WTC11 (cell line): Measurements from ENCODE around the gene LRRC17. TPM values are rescaled to one million over a fixed set of nuclear protein-coding genes. Genes with fewer than 3 reads are reported as not detected.

Experiments
- ATAC-seq: fragments of 200-7000 bp; cut with Tn5 transposase; 2 replicates; pipeline ENCODE4 v1.10.0; 2021; ENCODE audit warnings: mild to moderate bottlenecking, moderate library complexity
- CTCF ChIA-PET: fragments of 300-600 bp; sonication (Branson Sonifier 250); formaldehyde crosslinking; loops from one replicate; lab custom pipeline; 2021; ENCODE audit warnings: antibody characterized with exemption; lab: Charles Lee
- POLR2A ChIA-PET: fragments of 350-600 bp; sonication (Branson Sonifier 250); formaldehyde crosslinking; loops from one replicate; lab custom pipeline; 2021; ENCODE audit warnings: antibody characterized with exemption; lab: Charles Lee
- DNase-seq: peaks from one replicate; pipeline ENCODE4 v3.0.0; 2021; ENCODE audit warnings: low spot score
- H3K27ac Mint-ChIP-seq: 2 replicates; pipeline ENCODE4 v1.8.0; 2021; ENCODE audit warnings: mixed read lengths
- H3K27me3 Mint-ChIP-seq: 2 replicates; pipeline ENCODE4 v1.8.0; 2021; ENCODE audit warnings: low read depth, mild to moderate bottlenecking, moderate library complexity, mixed read lengths
- H3K36me3 Mint-ChIP-seq: 2 replicates; pipeline ENCODE4 v1.8.0; 2021; ENCODE audit warnings: mixed read lengths
- H3K4me1 Mint-ChIP-seq: 2 replicates; pipeline ENCODE4 v1.8.0; 2022; ENCODE audit warnings: mixed read lengths
- H3K4me3 Mint-ChIP-seq: 2 replicates; pipeline ENCODE4 v1.8.0; 2021; ENCODE audit warnings: mild to moderate bottlenecking, moderate library complexity, mixed read lengths
- H3K9me3 Mint-ChIP-seq: 2 replicates; pipeline ENCODE4 v1.8.0; 2021; ENCODE audit warnings: mixed read lengths
- FOXP1 ChIP-seq: sonication (generic); formaldehyde crosslinking; IDR thresholded peaks from 2 replicates; pipeline ENCODE4 v1.8.0; 2022; ENCODE audit warnings: missing genetic modification reagents, mild to moderate bottlenecking, moderate library complexity, borderline replicate concordance
- GABPB1 ChIP-seq: sonication (generic); formaldehyde crosslinking; IDR thresholded peaks from 2 replicates; pipeline ENCODE4 v1.8.1; 2023; ENCODE audit warnings: mild to moderate bottlenecking, missing genetic modification reagents
- MXD4 ChIP-seq: fragments of 250-450 bp; sonication (Bioruptor Pico); IDR thresholded peaks from 2 replicates; pipeline ENCODE4 v1.8.0; 2021; ENCODE audit warnings: mild to moderate bottlenecking, moderate library complexity, borderline replicate concordance
- MYBL2 ChIP-seq: sonication (generic); formaldehyde crosslinking; IDR thresholded peaks from 2 replicates; pipeline ENCODE4 v1.8.1; 2023; ENCODE audit warnings: mild to moderate bottlenecking, moderate library complexity, missing genetic modification reagents
- OVOL2 ChIP-seq: fragments of 250-450 bp; sonication (Bioruptor Pico); IDR thresholded peaks from 2 replicates; pipeline ENCODE4 v1.9.0; 2021; ENCODE audit warnings: mild to moderate bottlenecking, borderline replicate concordance
- SP1 ChIP-seq: sonication (generic); formaldehyde crosslinking; conservative IDR thresholded peaks from 2 replicates; pipeline ENCODE4 v1.8.1; 2022; ENCODE audit warnings: missing genetic modification reagents
- total RNA-seq: library from RNA; stranded (reverse); gene quantifications from 3 replicates; pipeline ENCODE4 v1.2.3, GENCODE V29; 2021
- TF ChIP-seq, protein P1 (sequence below): sonication (generic); formaldehyde crosslinking; IDR thresholded peaks from 2 replicates; pipeline ENCODE4 v1.8.0; 2022; ENCODE audit warnings: mild to moderate bottlenecking, missing genetic modification reagents
- TF ChIP-seq, protein P2 (sequence below): fragments of 250-450 bp; sonication (Bioruptor Pico); IDR thresholded peaks from 2 replicates; pipeline ENCODE4 v1.8.0; 2021; ENCODE audit warnings: mild to moderate bottlenecking
- TF ChIP-seq, protein P3 (sequence below): sonication (generic); formaldehyde crosslinking; conservative IDR thresholded peaks from 2 replicates; pipeline ENCODE4 v1.8.1; 2022; ENCODE audit warnings: mild to moderate bottlenecking, missing genetic modification reagents
- TF ChIP-seq, protein P4 (sequence below): sonication (generic); formaldehyde crosslinking; IDR thresholded peaks from 2 replicates; pipeline ENCODE4 v1.8.0; 2023; ENCODE audit warnings: missing genetic modification reagents, mild to moderate bottlenecking, borderline replicate concordance
- TF ChIP-seq, protein P5 (sequence below): sonication (generic); formaldehyde crosslinking; IDR thresholded peaks from 2 replicates; pipeline ENCODE4 v1.8.0; 2023; ENCODE audit warnings: mild to moderate bottlenecking, missing genetic modification reagents

Gene LRRC17
- total RNA-seq, 1 experiment from 2014 or later = 1.6 TPM

DNA sequence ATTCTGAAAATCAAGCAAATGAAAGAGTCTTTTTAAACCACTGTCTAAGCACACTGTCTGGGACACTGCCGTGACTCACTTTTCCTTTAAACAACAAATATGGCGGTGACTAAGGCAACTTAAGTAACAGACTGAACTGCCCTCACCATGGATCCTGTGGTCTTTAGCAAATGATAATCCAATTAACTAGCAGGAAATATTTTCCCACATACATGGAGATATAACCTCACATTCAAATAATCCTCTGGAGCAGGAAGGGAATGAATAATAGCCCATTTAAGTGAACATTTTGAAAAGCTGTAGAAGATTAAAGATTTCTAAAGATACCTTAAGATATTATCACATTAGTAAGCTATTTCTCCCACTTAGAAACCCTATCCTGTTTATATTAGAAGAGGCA is 40.3 kb upstream of the LRRC17 start (continued):
- TF ChIP-seq, protein P1, sequence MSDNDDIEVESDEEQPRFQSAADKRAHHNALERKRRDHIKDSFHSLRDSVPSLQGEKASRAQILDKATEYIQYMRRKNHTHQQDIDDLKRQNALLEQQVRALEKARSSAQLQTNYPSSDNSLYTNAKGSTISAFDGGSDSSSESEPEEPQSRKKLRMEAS = no peak
- no peak for TF ChIP-seq MYBL2 (CRISPR knock-in tag)

DNA sequence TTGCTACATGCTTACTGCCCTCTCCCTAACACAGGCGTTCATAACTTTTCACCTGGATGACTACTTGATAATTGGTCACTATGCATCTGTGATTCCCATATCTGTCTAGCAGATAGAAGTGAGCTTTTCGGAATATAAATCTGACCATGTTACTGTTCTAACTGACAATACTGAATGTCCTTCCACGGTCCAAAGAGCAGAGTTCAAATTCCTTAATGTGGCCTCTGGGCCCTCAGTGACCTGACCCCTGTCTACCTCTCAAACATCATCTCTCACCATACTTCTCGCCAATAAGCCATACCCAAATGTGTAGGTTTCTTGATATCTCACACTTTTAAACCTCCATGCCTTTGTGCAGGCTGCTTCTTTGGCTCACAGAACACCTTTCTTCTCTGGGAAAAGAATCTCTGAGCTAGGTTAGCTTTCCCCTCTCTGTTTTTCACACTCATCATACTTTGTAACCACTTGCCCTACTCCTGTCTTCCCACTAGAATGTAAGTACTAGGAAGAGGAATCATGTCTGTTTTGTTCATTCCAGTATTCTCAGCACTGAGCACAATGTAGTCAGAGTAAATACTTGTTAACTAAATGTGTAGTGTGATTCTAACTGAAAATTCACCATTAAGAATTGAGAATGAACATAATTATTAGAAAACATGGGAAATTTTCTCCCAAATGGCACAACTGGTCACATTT is 39.2 kb upstream of the LRRC17 start:
- ChIA-PET POLR2A (no interaction called here), CTCF (interaction anchor here (1.7 kb wide), 1 partner anchor 188 kb away, joined by 4 read pairs; no protein-coding TSS in a partner anchor)
- TF ChIP-seq, protein P2, sequence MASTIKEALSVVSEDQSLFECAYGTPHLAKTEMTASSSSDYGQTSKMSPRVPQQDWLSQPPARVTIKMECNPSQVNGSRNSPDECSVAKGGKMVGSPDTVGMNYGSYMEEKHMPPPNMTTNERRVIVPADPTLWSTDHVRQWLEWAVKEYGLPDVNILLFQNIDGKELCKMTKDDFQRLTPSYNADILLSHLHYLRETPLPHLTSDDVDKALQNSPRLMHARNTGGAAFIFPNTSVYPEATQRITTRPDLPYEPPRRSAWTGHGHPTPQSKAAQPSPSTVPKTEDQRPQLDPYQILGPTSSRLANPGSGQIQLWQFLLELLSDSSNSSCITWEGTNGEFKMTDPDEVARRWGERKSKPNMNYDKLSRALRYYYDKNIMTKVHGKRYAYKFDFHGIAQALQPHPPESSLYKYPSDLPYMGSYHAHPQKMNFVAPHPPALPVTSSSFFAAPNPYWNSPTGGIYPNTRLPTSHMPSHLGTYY (CRISPR knock-in tag) = no peak
- TF ChIP-seq, protein P3, sequence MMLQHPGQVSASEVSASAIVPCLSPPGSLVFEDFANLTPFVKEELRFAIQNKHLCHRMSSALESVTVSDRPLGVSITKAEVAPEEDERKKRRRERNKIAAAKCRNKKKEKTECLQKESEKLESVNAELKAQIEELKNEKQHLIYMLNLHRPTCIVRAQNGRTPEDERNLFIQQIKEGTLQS = no peak
- TF ChIP-seq SP1 (CRISPR knock-in tag) (no peak), MXD4 (no peak)
- Mint-ChIP-seq H3K4me1 (no peaks in the 10 kb centered on the region), H3K36me3 (no peaks in the 10 kb centered on the region), H3K4me3 (no peak overlapping the region), H3K27ac (no peak overlapping the region), H3K27me3 (no peaks in the 10 kb centered on the region; the same call in 1 of the 2 replicates), H3K9me3 (no peaks in the 10 kb centered on the region)
- DNase-seq (no peak), ATAC-seq (no peak)

DNA sequence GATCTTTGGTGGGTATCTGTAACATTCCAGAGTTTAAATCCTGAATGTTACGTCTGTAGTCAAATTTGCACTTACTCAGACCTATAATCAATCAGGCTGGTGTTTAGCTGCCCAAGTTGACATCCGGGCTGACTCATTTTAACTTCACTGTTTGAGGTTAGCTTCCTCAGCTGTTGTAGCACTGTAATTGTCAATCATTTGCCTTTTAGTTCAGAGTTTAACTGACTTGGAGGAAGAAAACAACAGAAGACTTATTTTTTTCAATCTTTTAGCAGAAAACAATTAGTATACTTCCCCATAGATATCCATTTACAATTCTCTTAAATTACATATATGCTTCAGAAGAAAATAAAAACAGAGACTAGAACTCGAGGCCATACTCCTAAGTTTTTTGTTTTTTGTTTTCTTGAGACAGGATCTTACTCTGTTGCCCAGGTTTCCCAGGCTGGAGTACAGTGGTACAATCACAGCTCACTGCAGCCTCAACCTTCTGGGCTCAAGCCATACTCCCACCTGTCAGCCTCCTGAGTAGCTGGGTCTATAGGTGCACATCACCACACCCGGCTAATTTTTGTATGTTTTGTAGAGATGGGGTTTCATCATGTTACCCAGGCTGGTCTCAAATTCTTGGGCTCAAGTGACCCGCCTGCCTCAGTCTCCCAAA is 38.5 kb upstream of the LRRC17 start:
- Mint-ChIP-seq H3K36me3 (no peaks in the 10 kb centered on the region), H3K27me3 (no peaks in the 10 kb centered on the region; the same call in 1 of the 2 replicates), H3K27ac (no peak overlapping the region), H3K4me1 (no peaks in the 10 kb centered on the region), H3K4me3 (no peak overlapping the region), H3K9me3 (no peaks in the 10 kb centered on the region)
- TF ChIP-seq GABPB1 (no peak), FOXP1 (CRISPR knock-in tag) (no peak), OVOL2 (CRISPR knock-in tag) (no peak)
- TF ChIP-seq, protein P4, sequence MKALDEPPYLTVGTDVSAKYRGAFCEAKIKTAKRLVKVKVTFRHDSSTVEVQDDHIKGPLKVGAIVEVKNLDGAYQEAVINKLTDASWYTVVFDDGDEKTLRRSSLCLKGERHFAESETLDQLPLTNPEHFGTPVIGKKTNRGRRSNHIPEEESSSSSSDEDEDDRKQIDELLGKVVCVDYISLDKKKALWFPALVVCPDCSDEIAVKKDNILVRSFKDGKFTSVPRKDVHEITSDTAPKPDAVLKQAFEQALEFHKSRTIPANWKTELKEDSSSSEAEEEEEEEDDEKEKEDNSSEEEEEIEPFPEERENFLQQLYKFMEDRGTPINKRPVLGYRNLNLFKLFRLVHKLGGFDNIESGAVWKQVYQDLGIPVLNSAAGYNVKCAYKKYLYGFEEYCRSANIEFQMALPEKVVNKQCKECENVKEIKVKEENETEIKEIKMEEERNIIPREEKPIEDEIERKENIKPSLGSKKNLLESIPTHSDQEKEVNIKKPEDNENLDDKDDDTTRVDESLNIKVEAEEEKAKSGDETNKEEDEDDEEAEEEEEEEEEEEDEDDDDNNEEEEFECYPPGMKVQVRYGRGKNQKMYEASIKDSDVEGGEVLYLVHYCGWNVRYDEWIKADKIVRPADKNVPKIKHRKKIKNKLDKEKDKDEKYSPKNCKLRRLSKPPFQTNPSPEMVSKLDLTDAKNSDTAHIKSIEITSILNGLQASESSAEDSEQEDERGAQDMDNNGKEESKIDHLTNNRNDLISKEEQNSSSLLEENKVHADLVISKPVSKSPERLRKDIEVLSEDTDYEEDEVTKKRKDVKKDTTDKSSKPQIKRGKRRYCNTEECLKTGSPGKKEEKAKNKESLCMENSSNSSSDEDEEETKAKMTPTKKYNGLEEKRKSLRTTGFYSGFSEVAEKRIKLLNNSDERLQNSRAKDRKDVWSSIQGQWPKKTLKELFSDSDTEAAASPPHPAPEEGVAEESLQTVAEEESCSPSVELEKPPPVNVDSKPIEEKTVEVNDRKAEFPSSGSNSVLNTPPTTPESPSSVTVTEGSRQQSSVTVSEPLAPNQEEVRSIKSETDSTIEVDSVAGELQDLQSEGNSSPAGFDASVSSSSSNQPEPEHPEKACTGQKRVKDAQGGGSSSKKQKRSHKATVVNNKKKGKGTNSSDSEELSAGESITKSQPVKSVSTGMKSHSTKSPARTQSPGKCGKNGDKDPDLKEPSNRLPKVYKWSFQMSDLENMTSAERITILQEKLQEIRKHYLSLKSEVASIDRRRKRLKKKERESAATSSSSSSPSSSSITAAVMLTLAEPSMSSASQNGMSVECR = no peak
- TF ChIP-seq, protein P5, sequence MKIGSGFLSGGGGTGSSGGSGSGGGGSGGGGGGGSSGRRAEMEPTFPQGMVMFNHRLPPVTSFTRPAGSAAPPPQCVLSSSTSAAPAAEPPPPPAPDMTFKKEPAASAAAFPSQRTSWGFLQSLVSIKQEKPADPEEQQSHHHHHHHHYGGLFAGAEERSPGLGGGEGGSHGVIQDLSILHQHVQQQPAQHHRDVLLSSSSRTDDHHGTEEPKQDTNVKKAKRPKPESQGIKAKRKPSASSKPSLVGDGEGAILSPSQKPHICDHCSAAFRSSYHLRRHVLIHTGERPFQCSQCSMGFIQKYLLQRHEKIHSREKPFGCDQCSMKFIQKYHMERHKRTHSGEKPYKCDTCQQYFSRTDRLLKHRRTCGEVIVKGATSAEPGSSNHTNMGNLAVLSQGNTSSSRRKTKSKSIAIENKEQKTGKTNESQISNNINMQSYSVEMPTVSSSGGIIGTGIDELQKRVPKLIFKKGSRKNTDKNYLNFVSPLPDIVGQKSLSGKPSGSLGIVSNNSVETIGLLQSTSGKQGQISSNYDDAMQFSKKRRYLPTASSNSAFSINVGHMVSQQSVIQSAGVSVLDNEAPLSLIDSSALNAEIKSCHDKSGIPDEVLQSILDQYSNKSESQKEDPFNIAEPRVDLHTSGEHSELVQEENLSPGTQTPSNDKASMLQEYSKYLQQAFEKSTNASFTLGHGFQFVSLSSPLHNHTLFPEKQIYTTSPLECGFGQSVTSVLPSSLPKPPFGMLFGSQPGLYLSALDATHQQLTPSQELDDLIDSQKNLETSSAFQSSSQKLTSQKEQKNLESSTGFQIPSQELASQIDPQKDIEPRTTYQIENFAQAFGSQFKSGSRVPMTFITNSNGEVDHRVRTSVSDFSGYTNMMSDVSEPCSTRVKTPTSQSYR (CRISPR knock-in tag) = no peak
- ATAC-seq = no peak
- ChIA-PET POLR2A (no interaction called here), CTCF (interaction anchor here (1.7 kb wide), 1 partner anchor 188 kb away, joined by 4 read pairs; no protein-coding TSS in a partner anchor)
- DNase-seq = no peak
